ENCODE results near the gene SRD5A1. TPM values are rescaled to one million over a fixed set of nuclear protein-coding genes. Genes with fewer than 3 reads are reported as not detected.

SRD5A1 gene
- total RNA-seq, 4 donors from 2014 or later = 9.0 to 79.8 (median 17.0) TPM

GRCh38 chr5:6675784-6676491 lies 42.7 kb downstream of the SRD5A1 start:
- DNase-seq = no peak
- no peaks in the 10 kb centered on the region for H3K27me3 ChIP-seq
- H3K27ac ChIP-seq = no peak overlapping the region
- H3K4me1 ChIP-seq = no peaks in the 10 kb centered on the region
- intact Hi-C loops (cut with DNase I; ENCODE audit: low total_unique reads) = no loop called here
- TF ChIP-seq POLR2AphosphoS5 (IDR thresholded peaks at IDR 0.05) = no peak
- in situ Hi-C loops (cut with MboI; ENCODE audit: low pct_ligation_motif_present in 1 of 4, low pct_unique_long_range_greater_than_20kb in 1 of 4, low sequenced_read_pairs in 3 of 4) = no loop called here
- H3K36me3 ChIP-seq = no peaks in the 10 kb centered on the region
- H3K9me3 ChIP-seq = no peaks in the 10 kb centered on the region
- WGBS, 2 donors (ENCODE audit: low coverage in 1 of 2) = 90 to 96% methylated on average over 4 to 5 of the region's 5 CpGs
- H3K4me3 ChIP-seq = no peak overlapping the region

GRCh38 chr5:6676702-6677101 lies 43.5 kb downstream of the SRD5A1 start:
- WGBS, 2 donors (ENCODE audit: low coverage in 1 of 2) = 47 to 69% methylated on average over 2 of the region's 2 CpGs
- TF ChIP-seq CTCF (IDR thresholded peaks at IDR 0.05) = no peak
- TF ChIP-seq POLR2AphosphoS5 (IDR thresholded peaks at IDR 0.05) = no peak
- no peak for TF ChIP-seq EP300 (IDR thresholded peaks at IDR 0.05; ENCODE audit: low read depth)
- TF ChIP-seq POLR2A (IDR thresholded peaks at IDR 0.05) = no peak
- in situ Hi-C loops (cut with MboI; ENCODE audit: low pct_ligation_motif_present in 1 of 4, low pct_unique_long_range_greater_than_20kb in 1 of 4, low sequenced_read_pairs in 3 of 4) = no loop called here

GRCh38 chr5:6678385-6678784 lies 45.1 kb downstream of the SRD5A1 start:
- TF ChIP-seq POLR2A (IDR thresholded peaks at IDR 0.05) (no peak), EP300 (IDR thresholded peaks at IDR 0.05; ENCODE audit: low read depth) (no peak), CTCF (IDR thresholded peaks at IDR 0.05) (no peak), POLR2AphosphoS5 (IDR thresholded peaks at IDR 0.05) (no peak)
- intact Hi-C loops (cut with DNase I; ENCODE audit: low total_unique reads) = no loop called here
- no peaks in the 10 kb centered on the region for H3K9me3 ChIP-seq
- H3K27ac ChIP-seq = no peak overlapping the region
- no peaks in the 10 kb centered on the region for H3K27me3 ChIP-seq
- H3K4me1 ChIP-seq = no peaks in the 10 kb centered on the region
- WGBS, 2 donors (ENCODE audit: low coverage in 1 of 2) = 87% methylated on average over 1 of the region's 1 CpG; no CpG with 5 or more reads in 1 of the 2 donors
- H3K4me3 ChIP-seq = no peak overlapping the region
- DNase-seq = no peak
- in situ Hi-C loops (cut with MboI; ENCODE audit: low pct_ligation_motif_present in 1 of 4, low pct_unique_long_range_greater_than_20kb in 1 of 4, low sequenced_read_pairs in 3 of 4) = no loop called here
- H3K36me3 ChIP-seq = no peaks in the 10 kb centered on the region

More at GRCh38 chr5:6676702-6677101, 43.5 kb downstream of the SRD5A1 start:
- H3K27me3 ChIP-seq = no peaks in the 10 kb centered on the region
- no peaks in the 10 kb centered on the region for H3K36me3 ChIP-seq
- no peaks in the 10 kb centered on the region for H3K4me1 ChIP-seq
- intact Hi-C loops (cut with DNase I; ENCODE audit: low total_unique reads) = no loop called here
- H3K27ac ChIP-seq = no peak overlapping the region
- no peak overlapping the region for H3K4me3 ChIP-seq
- H3K9me3 ChIP-seq = no peaks in the 10 kb centered on the region
- DNase-seq = no peak

- no peaks in the 10 kb centered on the region for H3K36me3 ChIP-seq
- no peak overlapping the region for H3K4me3 ChIP-seq
- in situ Hi-C loops (cut with MboI; ENCODE audit: low pct_ligation_motif_present in 1 of 4, low pct_unique_long_range_greater_than_20kb in 1 of 4, low sequenced_read_pairs in 3 of 4) (no loop called here), intact Hi-C loops (cut with DNase I; ENCODE audit: low total_unique reads) (no loop called here)
- H3K27me3 ChIP-seq = peaks cover 2% of the 10 kb centered on the region
- 33 to 64% methylated on average over 1 to 6 of the region's 6 CpGs for WGBS, 2 donors (ENCODE audit: low coverage in 1 of 2)
- no peaks in the 10 kb centered on the region for H3K9me3 ChIP-seq
- TF ChIP-seq CTCF (IDR thresholded peaks at IDR 0.05) = no peak
- no peak for TF ChIP-seq POLR2AphosphoS5 (IDR thresholded peaks at IDR 0.05)
- TF ChIP-seq POLR2A (IDR thresholded peaks at IDR 0.05) = no peak
- TF ChIP-seq EP300 (IDR thresholded peaks at IDR 0.05; ENCODE audit: low read depth) = no peak
- no peak for DNase-seq
- no peaks in the 10 kb centered on the region for H3K4me1 ChIP-seq
- H3K27ac ChIP-seq = no peak overlapping the region
Measured at GRCh38 chr5:6680922-6681321, 47.7 kb downstream of the SRD5A1 start.

- TF ChIP-seq POLR2AphosphoS5 (IDR thresholded peaks at IDR 0.05) (no peak), CTCF (IDR thresholded peaks at IDR 0.05) (no peak), EP300 (IDR thresholded peaks at IDR 0.05; ENCODE audit: low read depth) (no peak), POLR2A (IDR thresholded peaks at IDR 0.05) (no peak)
- no peak for DNase-seq
- H3K27ac ChIP-seq = no peak overlapping the region
- no peaks in the 10 kb centered on the region for H3K4me1 ChIP-seq
- no peaks in the 10 kb centered on the region for H3K36me3 ChIP-seq
- 44 to 82% methylated on average over 2 of the region's 2 CpGs for WGBS, 2 donors (ENCODE audit: low coverage in 1 of 2)
- H3K4me3 ChIP-seq = no peak overlapping the region
- in situ Hi-C loops (cut with MboI; ENCODE audit: low pct_ligation_motif_present in 1 of 4, low pct_unique_long_range_greater_than_20kb in 1 of 4, low sequenced_read_pairs in 3 of 4) = no loop called here
- intact Hi-C loops (cut with DNase I; ENCODE audit: low total_unique reads) = no loop called here
- H3K27me3 ChIP-seq = peaks cover 7% of the 10 kb centered on the region
- no peaks in the 10 kb centered on the region for H3K9me3 ChIP-seq
Measured at GRCh38 chr5:6681682-6682081, 48.4 kb downstream of the SRD5A1 start.

Measured in transverse colon (tissue), 4 donors.